Calu3 (cell line): Measurements from ENCODE around the gene CACNG6. TPM values are rescaled to one million over a fixed set of nuclear protein-coding genes. Genes with fewer than 3 reads are reported as not detected.

ENCODE experiments used
- BruUV-seq: library from RNA; stranded (reverse); fragments of 400-500 nt; replicated peaks from 2 replicates; lab custom pipeline; 2021; lab: Mats Ljungman, UMichigan
- CTCF ChIA-PET: fragments of 300-600 bp; sonication (Branson Sonifier 250); formaldehyde crosslinking; loops from one replicate; lab custom pipeline; 2022; ENCODE audit warnings: antibody characterized with exemption; lab: Charles Lee
- DNase-seq: peaks from one replicate; pipeline ENCODE4 v3.0.0; 2022
- H3K27ac Mint-ChIP-seq: one replicate; pipeline ENCODE4 v1.8.0; 2022; ENCODE audit warnings: mixed read lengths; ENCODE audit not compliant: unreplicated experiment
- H3K27me3 Mint-ChIP-seq: one replicate; pipeline ENCODE4 v1.8.0; 2022; ENCODE audit warnings: mixed read lengths; ENCODE audit not compliant: unreplicated experiment
- H3K36me3 Mint-ChIP-seq: one replicate; pipeline ENCODE4 v1.8.0; 2022; ENCODE audit warnings: mild to moderate bottlenecking, moderate library complexity, mixed read lengths; ENCODE audit not compliant: insufficient read depth, unreplicated experiment
- H3K4me1 Mint-ChIP-seq: one replicate; pipeline ENCODE4 v1.8.0; 2022; ENCODE audit warnings: mild to moderate bottlenecking, low read depth, mixed read lengths; ENCODE audit not compliant: unreplicated experiment
- H3K4me3 Mint-ChIP-seq: one replicate; pipeline ENCODE4 v1.8.0; 2022; ENCODE audit warnings: mild to moderate bottlenecking, low read depth, moderate library complexity, mixed read lengths; ENCODE audit not compliant: unreplicated experiment
- H3K9me3 Mint-ChIP-seq: one replicate; pipeline ENCODE4 v1.8.0; 2022; ENCODE audit warnings: low read depth, mixed read lengths; ENCODE audit not compliant: unreplicated experiment
- intact Hi-C: fragments of 100-400 bp; cut with micrococcal nuclease; formaldehyde crosslinking; loops from one replicate; pipeline ENCODE4 v1.10.0; 2022; ENCODE audit not compliant: unreplicated experiment
- total RNA-seq: library from RNA; stranded (reverse); gene quantifications from 2 replicates; pipeline ENCODE4 v1.2.3, GENCODE V29; 2022
- TF ChIP-seq, protein P1 (sequence below): fragments of 200-600 bp; IDR thresholded peaks from one replicate; pipeline ENCODE4 v1.8.0; 2022; ENCODE audit warnings: antibody characterized with exemption; ENCODE audit not compliant: unreplicated experiment

CACNG6 gene
- total RNA-seq, 1 experiment from 2014 or later: 144 TPM

DNA sequence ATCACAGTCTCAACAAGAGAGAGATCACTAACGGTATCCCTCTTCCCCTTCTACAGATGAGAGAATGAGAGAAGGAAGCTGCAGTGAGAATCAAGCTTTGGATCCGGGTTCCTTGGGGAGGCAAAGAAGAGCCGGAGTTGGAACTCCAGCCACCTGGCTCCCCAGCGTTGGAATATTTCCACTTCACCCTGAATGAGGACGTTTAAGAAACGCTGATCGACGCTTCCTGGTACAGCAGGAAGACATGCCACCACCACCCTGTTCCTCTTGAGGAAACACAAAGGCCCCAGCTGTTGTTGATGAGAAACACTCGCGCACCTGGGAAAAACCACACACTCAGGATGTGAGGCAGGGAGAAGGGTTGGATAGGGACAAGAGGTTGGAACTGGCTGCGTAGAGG lies 40.0 kb upstream of the CACNG6 start:
- no peaks in the 10 kb centered on the region for H3K9me3 Mint-ChIP-seq
- DNase-seq: no peak
- H3K36me3 Mint-ChIP-seq: peaks cover 4% of the 10 kb centered on the region
- intact Hi-C loops: no loop called here
- peaks cover 37% of the 10 kb centered on the region for H3K27me3 Mint-ChIP-seq
- no peak overlapping the region for H3K27ac Mint-ChIP-seq
- no peaks in the 10 kb centered on the region for H3K4me1 Mint-ChIP-seq
- TF ChIP-seq, protein P1, sequence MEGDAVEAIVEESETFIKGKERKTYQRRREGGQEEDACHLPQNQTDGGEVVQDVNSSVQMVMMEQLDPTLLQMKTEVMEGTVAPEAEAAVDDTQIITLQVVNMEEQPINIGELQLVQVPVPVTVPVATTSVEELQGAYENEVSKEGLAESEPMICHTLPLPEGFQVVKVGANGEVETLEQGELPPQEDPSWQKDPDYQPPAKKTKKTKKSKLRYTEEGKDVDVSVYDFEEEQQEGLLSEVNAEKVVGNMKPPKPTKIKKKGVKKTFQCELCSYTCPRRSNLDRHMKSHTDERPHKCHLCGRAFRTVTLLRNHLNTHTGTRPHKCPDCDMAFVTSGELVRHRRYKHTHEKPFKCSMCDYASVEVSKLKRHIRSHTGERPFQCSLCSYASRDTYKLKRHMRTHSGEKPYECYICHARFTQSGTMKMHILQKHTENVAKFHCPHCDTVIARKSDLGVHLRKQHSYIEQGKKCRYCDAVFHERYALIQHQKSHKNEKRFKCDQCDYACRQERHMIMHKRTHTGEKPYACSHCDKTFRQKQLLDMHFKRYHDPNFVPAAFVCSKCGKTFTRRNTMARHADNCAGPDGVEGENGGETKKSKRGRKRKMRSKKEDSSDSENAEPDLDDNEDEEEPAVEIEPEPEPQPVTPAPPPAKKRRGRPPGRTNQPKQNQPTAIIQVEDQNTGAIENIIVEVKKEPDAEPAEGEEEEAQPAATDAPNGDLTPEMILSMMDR: no peak
- CTCF ChIA-PET: no interaction called here
- no peak overlapping the region for H3K4me3 Mint-ChIP-seq
- BruUV-seq: no TSS peak

DNA sequence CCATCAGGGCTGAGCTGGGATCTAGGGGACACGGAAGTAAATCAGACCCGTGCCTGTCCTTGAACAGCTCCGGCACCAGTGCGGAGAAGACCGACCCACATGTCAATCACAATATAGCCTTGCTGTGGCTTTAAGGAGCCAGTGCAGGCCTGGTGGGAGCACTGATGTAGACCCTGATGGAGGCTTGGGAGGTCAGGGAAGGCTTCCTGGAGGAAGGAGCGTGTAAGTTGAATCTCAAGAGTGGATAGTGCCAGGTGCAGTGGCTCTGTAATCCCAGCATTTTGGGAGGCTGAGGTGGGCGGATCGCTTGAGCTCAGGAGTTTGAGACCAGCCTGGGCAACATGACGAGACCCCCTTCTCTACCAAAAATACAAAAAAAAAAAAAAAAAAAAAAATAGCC lies 39.5 kb upstream of the CACNG6 start:
- intact Hi-C loops: no loop called here
- Mint-ChIP-seq H3K9me3 (no peaks in the 10 kb centered on the region), H3K27me3 (peaks cover 42% of the 10 kb centered on the region), H3K27ac (no peak overlapping the region), H3K36me3 (peaks cover 4% of the 10 kb centered on the region), H3K4me3 (no peak overlapping the region), H3K4me1 (no peaks in the 10 kb centered on the region)
- CTCF ChIA-PET: no interaction called here
- no TSS peak for BruUV-seq
- TF ChIP-seq, protein P1: no peak
- DNase-seq: no peak

DNA sequence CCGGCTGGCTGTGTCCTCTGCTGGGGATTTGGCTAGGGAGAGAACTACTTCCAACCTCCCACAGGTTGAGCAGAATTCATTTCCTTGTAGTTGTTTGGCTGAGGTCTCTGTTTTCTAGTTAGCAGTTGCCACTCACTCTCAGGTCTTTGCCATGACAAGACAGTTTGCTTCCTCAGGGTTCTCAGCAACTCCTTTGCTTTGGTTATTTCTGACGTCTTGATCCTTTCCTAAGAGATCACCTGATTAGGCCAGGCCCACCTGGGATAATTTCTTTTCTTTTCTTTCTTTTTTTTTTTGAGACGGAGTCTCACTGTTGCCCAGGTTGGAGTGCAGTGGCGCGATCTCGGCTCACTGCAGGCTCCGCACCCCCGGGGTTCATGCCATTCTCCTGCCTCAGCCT lies 38.1 kb upstream of the CACNG6 start:
- Mint-ChIP-seq H3K36me3 (peaks cover 4% of the 10 kb centered on the region), H3K4me3 (no peak overlapping the region), H3K27me3 (peaks cover 56% of the 10 kb centered on the region), H3K4me1 (peaks cover 10% of the 10 kb centered on the region), H3K9me3 (no peaks in the 10 kb centered on the region), H3K27ac (no peak overlapping the region)
- TF ChIP-seq, protein P1: no peak
- no peak for DNase-seq
- CTCF ChIA-PET: no interaction called here
- intact Hi-C loops: no loop called here
- BruUV-seq: no TSS peak

DNA sequence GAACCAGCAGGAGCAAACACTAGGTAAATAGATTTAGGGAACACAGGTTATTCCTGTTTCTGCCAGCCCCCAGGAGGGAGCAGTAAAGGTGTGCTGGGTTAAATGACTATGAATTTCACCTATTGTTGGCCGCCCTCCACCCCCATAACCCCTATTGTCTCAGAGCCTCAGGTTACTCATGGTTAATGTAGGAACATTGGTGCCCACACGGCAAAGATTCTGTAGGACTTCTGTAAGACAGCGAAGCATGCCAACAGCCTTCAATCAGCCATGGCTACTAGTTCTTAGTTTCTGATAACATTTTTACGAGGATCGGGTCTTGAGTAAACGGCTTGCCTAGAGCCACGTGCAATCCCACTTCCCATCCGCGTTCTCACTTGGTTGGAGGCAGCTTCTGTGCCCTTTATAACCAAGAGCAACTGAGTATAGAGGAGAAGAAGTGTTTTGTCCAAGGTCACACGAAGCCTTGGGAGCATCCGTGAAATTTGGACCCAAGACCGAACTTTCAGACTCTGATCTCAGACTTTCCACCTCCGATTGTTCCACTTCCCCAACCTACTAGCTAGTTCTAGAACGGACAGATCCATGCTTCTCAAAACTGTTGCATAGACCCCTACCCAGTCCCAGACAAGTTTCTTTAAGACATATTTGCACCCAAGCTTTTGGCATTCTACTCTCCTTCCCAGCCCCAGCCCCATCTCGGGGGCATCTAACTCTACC lies 33.8 kb upstream of the CACNG6 start:
- TF ChIP-seq, protein P1: no peak
- BruUV-seq: no TSS peak
- H3K27ac Mint-ChIP-seq: no peak overlapping the region
- H3K27me3 Mint-ChIP-seq: peaks cover 83% of the 10 kb centered on the region
- H3K36me3 Mint-ChIP-seq: no peaks in the 10 kb centered on the region
- intact Hi-C loops: no loop called here
- CTCF ChIA-PET: no interaction called here
- DNase-seq: no peak
- H3K4me1 Mint-ChIP-seq: peaks cover 23% of the 10 kb centered on the region
- no peaks in the 10 kb centered on the region for H3K9me3 Mint-ChIP-seq
- H3K4me3 Mint-ChIP-seq: no peak overlapping the region
